ENCODE measurements around the gene SNAPC2.
"Not testable (repeated sequence)": the region's sequence is repeated elsewhere in the genome, so short reads cannot be mapped to it uniquely, and the experiment has no call there.

Gene SNAPC2

DNA sequence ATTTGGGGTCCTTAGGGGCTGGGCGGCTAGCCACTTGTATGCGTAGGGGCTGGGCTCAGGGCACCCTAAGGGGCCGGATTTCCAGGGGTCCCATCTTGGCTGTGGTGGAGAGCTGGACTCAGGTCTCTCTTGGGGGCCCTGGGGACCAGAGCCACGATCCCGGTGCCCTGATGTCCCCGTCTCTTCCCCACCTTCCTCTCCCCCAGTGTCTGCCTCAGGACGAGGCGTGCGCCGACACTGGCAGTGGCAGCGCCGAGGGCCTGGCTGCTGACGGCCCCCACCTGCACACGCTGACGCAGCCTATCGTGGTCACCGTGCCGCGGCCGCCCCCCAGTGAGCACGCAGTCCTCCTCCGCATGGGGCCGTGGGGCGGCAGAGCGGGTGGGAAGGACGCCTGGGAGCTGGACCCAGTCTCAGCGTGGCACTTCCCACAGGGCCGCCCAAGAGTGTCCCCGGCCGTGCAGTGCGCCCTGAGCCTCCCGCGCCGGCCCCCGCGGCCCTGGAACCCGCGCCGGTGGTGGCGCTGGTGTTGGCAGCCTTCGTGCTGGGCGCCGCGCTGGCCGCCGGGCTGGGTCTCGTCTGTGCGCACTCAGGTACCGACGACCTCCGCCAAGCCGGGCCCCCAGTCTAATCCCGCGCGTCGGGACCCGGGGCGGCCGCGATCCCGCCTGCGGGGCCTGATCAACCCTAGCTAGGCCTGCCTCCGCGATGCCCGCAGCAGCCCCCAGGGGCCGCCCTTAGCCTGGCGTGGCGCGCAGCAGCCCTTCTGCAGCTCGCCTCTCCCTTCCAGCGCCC, 2.7 kb upstream of the SNAPC2 start:
- no peak for DNase-seq (ENCODE audit: extremely low spot score)
- TF ChIP-seq HDGF (IDR thresholded peaks at IDR 0.05; ENCODE audit: borderline replicate concordance): no peak
- TF ChIP-seq FOXK2 (IDR thresholded peaks at IDR 0.05): no peak
- TF ChIP-seq BHLHE40 (IDR thresholded peaks at IDR 0.05; ENCODE audit: borderline replicate concordance): no peak
- TF ChIP-seq, protein P1, sequence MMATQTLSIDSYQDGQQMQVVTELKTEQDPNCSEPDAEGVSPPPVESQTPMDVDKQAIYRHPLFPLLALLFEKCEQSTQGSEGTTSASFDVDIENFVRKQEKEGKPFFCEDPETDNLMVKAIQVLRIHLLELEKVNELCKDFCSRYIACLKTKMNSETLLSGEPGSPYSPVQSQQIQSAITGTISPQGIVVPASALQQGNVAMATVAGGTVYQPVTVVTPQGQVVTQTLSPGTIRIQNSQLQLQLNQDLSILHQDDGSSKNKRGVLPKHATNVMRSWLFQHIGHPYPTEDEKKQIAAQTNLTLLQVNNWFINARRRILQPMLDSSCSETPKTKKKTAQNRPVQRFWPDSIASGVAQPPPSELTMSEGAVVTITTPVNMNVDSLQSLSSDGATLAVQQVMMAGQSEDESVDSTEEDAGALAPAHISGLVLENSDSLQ (IDR thresholded peaks at IDR 0.05): no peak
- TF ChIP-seq NFRKB (IDR thresholded peaks at IDR 0.05): no peak
- no peak for TF ChIP-seq FOXM1 (IDR thresholded peaks at IDR 0.05; ENCODE audit: borderline replicate concordance)
- TF ChIP-seq ARNT (IDR thresholded peaks at IDR 0.05): no peak
- no peak for TF ChIP-seq ELF4 (IDR thresholded peaks at IDR 0.05)
- TF ChIP-seq SP1 (IDR thresholded peaks at IDR 0.05): no peak
- TF ChIP-seq SUZ12 (IDR thresholded peaks at IDR 0.05): no peak
- TF ChIP-seq CTBP1 (IDR thresholded peaks at IDR 0.05; ENCODE audit: borderline replicate concordance): no peak
- TF ChIP-seq FOXA1 (IDR thresholded peaks at IDR 0.05): no peak
- ChIA-PET CTCF (no interaction called here), POLR2A (interaction anchor here (1.1 kb wide), 1 partner anchor 14 kb away, joined by 3 read pairs; the partner anchor contains the start of gene MAP2K7)

DNA sequence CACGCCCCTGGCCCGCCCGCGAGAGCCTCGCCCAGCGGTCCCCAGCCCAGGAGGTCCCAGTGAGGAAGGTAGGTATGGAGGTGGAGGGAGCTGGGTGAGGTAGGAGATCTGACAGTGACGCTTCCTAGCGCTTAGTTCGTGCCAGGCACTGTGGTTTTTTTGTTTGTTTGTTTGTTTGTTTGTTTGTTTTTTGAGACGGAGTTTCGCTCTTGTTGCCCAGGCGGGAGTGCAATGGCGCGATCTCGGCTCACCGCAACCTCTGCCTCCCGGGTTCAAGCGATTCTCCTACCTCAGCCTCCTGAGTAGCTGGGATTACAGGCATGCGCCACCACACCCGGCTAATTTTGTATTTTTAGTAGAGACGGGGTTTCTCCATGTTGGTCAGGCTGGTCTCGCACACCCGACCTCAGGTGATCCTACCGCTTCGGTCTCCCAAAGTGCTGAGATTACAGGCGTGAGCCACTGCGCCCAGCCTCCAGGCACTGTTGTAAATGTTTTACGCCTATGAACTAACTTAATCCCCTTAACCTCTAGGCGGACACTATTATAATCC, 2.0 kb upstream of the SNAPC2 start:
- CTCF ChIA-PET; DNase-seq (ENCODE audit: extremely low spot score): not testable (repeated sequence)
- POLR2A ChIA-PET: interaction anchor here (1.1 kb wide), 1 partner anchor 15 kb away, joined by 3 read pairs; the partner anchor contains the start of gene MAP2K7

DNA sequence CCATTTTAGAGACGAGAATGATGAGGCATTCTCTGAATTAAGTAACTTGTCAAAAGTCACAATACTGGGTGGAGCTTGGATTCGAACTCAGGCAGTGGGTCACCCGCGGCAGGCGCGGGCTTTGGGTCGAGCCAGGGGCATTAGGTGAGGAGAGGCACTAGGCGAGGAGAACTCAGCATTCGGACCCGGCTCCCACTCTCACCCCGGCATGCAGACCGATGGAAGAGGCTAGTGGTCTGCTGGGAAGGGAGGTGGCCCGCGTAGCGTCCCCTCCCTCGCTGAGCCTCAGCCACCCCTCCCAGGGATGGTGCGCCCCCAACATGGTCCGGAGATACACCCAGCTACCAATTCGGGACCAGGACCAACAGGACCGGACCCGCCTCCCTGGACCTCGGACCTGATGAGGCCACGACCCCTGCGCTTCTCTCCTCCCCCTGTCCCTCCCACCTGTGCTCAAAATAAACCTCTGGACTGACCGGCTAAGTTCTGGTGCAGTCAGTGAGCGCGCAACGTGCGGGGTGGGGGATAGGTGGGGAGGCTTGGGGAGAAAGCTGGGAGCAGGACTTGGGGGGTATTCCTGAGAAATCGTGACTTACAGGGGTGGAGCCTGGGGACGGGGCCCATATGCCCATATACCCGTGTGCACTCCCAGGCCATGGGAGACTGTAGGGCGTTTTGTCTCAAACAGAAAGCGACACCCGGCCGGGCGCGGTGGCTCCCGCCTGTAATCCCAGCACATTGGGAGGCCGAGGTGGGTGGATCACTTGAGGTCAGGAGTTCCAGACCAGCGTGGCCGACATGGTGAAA, 1.3 kb upstream of the SNAPC2 start:
- no peak for DNase-seq (ENCODE audit: extremely low spot score)
- POLR2A ChIA-PET: interaction anchor here (1.0 to 3.3 kb wide), 7 partner anchors 9 to 50 kb away, joined by 3 to 30 read pairs (median 4); partner anchors contain the start of genes MAP2K7 and TIMM44
- CTCF ChIA-PET: interaction anchor here (2.9 kb wide), 1 partner anchor 50 kb away, joined by 19 read pairs; no protein-coding TSS in a partner anchor
- TF ChIP-seq FOXK2 (IDR thresholded peaks at IDR 0.05) (no peak), FOXM1 (IDR thresholded peaks at IDR 0.05; ENCODE audit: borderline replicate concordance) (no peak), TARDBP (IDR thresholded peaks at IDR 0.05) (no peak), NFRKB (IDR thresholded peaks at IDR 0.05) (no peak), FOXA1 (IDR thresholded peaks at IDR 0.05) (no peak), L3MBTL2 (conservative IDR thresholded peaks at IDR 0.05) (no peak), CTBP1 (IDR thresholded peaks at IDR 0.05; ENCODE audit: borderline replicate concordance) (no peak), BHLHE40 (IDR thresholded peaks at IDR 0.05; ENCODE audit: borderline replicate concordance) (no peak), ZNF384 (IDR thresholded peaks at IDR 0.05) (no peak), ELF4 (IDR thresholded peaks at IDR 0.05) (no peak), LEF1 (IDR thresholded peaks at IDR 0.05; ENCODE audit: borderline replicate concordance) (no peak), HDGF (IDR thresholded peaks at IDR 0.05; ENCODE audit: borderline replicate concordance) (no peak), SP1 (IDR thresholded peaks at IDR 0.05) (no peak), SUZ12 (IDR thresholded peaks at IDR 0.05) (no peak), ARNT (IDR thresholded peaks at IDR 0.05) (no peak)
- TF ChIP-seq, protein P1 (IDR thresholded peaks at IDR 0.05): no peak

DNA sequence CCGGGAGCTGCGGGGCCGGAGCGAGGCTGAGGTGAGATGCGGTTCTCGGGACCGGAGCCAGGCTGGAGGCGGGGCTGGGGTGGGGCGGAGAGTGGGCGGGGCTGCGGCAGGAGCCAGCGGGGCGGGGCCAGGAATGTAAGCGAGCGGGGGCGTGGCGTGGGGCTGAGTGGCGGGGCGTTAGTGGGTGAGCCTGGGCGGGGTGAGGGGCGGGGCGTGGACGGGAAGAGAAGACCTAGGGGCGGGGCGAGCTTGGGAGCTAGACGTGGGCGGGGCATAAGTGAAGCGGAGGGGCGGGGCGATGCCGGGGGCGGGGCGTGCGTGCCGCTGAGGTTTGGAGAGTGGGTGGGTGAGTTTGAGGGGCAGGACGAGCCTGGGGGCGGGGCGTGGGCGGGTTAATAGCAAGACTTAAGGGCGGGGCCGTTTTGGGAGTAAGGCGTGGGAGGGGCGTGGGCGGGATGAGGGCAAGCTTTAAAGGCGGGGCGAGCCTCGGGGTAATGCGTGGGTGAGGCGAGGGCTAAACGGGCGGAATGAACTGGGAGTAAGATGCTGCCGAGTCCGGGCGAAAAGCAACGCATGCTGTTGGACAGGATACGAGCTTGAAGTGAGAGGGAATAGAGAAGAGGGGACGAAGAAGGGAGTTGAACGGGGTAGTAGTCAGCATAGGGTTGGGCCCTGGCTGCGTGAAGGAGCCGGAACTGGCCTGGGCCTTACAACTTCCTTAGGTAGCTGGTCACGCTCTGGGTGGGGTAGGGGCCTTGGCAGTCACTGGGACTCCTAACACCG, 572 bp downstream of the SNAPC2 start:
- ChIA-PET CTCF (interaction anchor here (0.6 to 2.9 kb wide), 7 partner anchors 8 to 68 kb away, joined by 3 to 19 read pairs (median 3); partner anchors contain the start of gene MAP2K7), POLR2A (interaction anchor here (0.8 to 3.3 kb wide), 11 partner anchors 9 to 291 kb away, joined by 3 to 30 read pairs (median 6); partner anchors contain the start of genes LRRC8E, MAP2K7, PET100 and TIMM44)

More for the DNA sequence above, 572 bp downstream of the SNAPC2 start:
- TF ChIP-seq L3MBTL2 (conservative IDR thresholded peaks at IDR 0.05): no peak; the same call in 1 of the 2 replicates
- TF ChIP-seq TARDBP (IDR thresholded peaks at IDR 0.05): no peak
- TF ChIP-seq, protein P1 (IDR thresholded peaks at IDR 0.05): peak; percentile 48
- TF ChIP-seq HDGF (IDR thresholded peaks at IDR 0.05; ENCODE audit: borderline replicate concordance): no peak
- no peak for TF ChIP-seq FOXA1 (IDR thresholded peaks at IDR 0.05)
- DNase-seq (ENCODE audit: extremely low spot score): peak; percentile 94

All from HEK293T (cell line).